NB4 (cell line): ENCODE measurements around the gene TMEM220.
"Not testable (repeated sequence)": the region's sequence is repeated elsewhere in the genome, so short reads cannot be mapped to it uniquely, and the experiment has no call there.

ENCODE experiments used
- DNase-seq: peaks from one replicate; pipeline ENCODE4 v3.0.0; 2010; ENCODE audit warnings: low read depth
- H3K4me3 ChIP-seq: one replicate; pipeline ENCODE4 v1.5.1; 2011; ENCODE audit warnings: mild to moderate bottlenecking, low read depth, low read length, moderate library complexity
- MYC ChIP-seq: IDR thresholded peaks from 2 replicates; pipeline ENCODE4 v1.6.1; 2011; ENCODE audit warnings: low read depth, low read length
- POLR2A ChIP-seq: IDR thresholded peaks from 2 replicates; pipeline ENCODE4 v1.6.1; 2011; ENCODE audit warnings: mild to moderate bottlenecking; ENCODE audit not compliant: insufficient read length; ENCODE audit errors: extremely low read depth
- TF ChIP-seq, protein P1 (sequence below): IDR thresholded peaks from 2 replicates; pipeline ENCODE4 v1.6.1; 2011; ENCODE audit warnings: low read depth, low read length
- TF ChIP-seq, protein P2 (sequence below): IDR thresholded peaks from one replicate; pipeline ENCODE4 v1.5.1; 2012; ENCODE audit warnings: low read depth, low read length

Gene TMEM220

DNA sequence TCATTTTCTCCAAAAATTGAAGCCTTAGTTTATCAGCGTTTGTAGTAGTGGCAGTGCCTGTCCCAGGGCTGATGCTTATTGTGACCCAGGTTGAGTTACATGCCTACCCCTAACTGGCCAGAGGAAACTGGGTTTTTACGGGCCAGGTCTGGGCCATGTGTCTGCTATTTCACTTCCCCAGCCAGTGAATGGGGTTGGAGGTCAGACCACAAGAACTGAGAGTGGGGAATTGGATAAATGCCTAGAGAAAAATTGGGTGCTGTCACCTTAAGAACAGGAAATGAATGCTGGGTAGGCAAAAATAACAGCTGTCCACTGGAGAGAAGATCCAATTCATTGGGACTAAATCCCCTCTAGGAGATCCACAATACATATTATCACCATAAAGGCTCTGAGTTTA lies 27.2 kb downstream of the TMEM220 start:
- TF ChIP-seq, protein P1, sequence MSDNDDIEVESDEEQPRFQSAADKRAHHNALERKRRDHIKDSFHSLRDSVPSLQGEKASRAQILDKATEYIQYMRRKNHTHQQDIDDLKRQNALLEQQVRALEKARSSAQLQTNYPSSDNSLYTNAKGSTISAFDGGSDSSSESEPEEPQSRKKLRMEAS = no peak
- TF ChIP-seq MYC (no peak), POLR2A (no peak)
- TF ChIP-seq, protein P2, sequence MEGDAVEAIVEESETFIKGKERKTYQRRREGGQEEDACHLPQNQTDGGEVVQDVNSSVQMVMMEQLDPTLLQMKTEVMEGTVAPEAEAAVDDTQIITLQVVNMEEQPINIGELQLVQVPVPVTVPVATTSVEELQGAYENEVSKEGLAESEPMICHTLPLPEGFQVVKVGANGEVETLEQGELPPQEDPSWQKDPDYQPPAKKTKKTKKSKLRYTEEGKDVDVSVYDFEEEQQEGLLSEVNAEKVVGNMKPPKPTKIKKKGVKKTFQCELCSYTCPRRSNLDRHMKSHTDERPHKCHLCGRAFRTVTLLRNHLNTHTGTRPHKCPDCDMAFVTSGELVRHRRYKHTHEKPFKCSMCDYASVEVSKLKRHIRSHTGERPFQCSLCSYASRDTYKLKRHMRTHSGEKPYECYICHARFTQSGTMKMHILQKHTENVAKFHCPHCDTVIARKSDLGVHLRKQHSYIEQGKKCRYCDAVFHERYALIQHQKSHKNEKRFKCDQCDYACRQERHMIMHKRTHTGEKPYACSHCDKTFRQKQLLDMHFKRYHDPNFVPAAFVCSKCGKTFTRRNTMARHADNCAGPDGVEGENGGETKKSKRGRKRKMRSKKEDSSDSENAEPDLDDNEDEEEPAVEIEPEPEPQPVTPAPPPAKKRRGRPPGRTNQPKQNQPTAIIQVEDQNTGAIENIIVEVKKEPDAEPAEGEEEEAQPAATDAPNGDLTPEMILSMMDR = no peak
- peak; percentile 68 for DNase-seq
- no peak overlapping the region for H3K4me3 ChIP-seq

DNA sequence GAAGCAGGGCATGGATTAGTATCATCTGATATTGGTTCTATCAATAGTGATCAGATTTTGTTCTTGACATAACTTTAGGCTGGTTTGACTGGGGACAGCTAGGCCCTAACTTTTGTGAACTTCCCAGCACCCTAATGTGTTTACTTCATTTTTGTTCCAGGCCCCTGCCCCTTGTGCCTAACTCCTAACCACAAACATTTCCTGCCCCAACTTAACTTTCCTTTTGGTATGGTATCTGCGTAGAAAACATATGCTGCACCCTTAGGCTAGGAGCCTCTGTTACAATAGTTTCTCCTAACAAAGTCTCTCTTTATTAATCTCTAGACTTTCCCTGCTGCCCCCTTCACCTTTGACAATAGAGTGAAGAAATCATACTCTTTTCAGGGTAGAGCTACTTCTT lies 30.0 kb downstream of the TMEM220 start:
- peak; percentile 69 for DNase-seq
- TF ChIP-seq, protein P2 = no peak
- TF ChIP-seq, protein P1 = no peak
- TF ChIP-seq MYC (no peak), POLR2A (no peak)
- H3K4me3 ChIP-seq = peak overlapping the region; percentile 22

DNA sequence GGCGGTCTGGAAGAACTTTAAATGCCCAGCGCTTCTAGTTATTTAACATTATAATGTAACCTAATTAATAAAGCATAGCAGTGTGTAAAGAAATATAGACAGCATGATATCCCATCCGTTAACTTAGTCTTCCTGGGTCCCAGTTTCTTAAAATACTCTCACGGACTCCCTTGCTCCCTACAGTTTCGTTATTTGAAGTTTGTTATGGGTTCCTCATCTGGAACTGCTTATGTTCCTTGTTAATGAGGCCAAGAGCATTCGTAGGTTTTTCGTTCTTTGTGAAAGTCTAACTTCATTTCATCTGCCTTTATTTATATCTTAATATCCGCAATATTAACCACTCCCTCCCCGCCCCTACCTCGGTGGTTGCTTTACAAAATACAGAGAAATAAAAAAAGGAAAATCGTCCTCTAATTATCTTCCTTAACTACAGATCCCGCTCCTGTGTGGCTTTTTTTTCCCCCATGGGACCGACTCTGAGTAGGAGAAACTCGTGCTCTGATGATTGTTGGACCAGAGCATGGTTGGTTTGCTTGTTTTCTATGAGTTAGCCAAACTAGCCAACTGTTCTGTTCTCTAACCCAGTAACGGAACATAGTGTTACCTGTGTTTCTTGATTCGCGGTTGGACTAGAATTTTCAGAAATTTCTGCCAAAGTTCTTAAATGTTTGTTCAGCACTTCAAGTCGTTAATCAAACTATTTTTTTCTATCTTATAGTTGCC lies 31.6 kb downstream of the TMEM220 start:
- peak overlapping the region; percentile 97 for H3K4me3 ChIP-seq
- TF ChIP-seq, protein P1 = no peak; the same call in 1 of the 2 replicates
- TF ChIP-seq POLR2A = no peak
- TF ChIP-seq MYC = no peak
- TF ChIP-seq, protein P2 = no peak
- peak; percentile 70 for DNase-seq

DNA sequence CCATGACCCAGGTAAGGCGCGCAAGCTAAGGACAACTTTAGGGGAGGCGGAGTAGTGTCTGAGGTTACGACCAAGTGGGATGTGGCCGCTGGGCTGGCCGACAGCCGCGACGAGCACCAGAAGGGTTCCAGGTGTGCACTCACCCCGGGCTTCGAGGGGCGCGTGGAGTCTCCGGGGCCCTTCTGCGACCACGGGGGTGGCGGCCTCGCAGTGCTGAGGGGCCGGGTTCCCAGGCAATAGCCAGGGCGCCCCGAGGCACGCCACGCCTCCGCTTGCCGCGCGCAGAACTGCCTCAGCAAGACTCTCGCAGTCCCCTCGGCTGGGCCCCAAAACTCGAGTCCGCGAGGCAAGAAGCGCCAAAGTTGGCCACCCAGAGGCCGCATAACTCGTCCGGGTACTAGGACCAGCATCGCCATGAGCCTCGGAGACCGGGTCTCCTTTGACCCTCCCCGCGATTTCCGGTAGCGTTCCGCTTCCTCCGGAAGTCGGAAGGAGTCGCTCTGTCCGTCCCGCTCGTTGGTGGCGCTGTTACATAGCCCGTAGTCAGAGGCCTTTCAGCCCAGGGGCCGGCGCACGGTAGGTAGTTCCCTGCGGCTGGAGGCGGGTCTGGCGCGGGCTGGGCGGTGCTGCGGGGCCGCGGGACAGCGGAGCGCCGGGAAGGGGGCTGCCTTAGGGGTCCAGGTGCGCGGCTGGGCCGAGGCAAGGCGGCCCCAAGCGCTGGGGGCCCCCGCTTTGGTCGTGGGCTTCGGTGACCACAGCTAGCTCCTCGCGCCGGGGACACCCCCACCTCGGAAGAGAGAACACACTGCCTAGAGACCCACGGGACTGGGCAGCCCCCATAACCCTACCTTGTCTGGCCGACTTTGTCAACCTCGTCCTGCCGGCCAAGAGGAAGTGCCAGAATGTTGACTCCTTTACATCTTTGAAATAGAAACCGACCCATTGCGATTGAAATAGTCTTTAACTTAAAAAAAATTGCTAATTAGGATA lies 32.4 kb downstream of the TMEM220 start, which contains the start of the genes ADPRM and SCO1:
Gene ADPRM (plus strand): TSS at position 503 of the 990 bp plus-strand sequence. CDS start 7,333 bp downstream, outside the sequence.
Gene SCO1 (minus strand): TSS at position 442 of the 990 bp plus-strand sequence. CDS start 26 bp downstream, at position 416.
- TF ChIP-seq MYC (peak; percentile 88), POLR2A (peak; percentile 87)
- TF ChIP-seq, protein P2 = no peak
- TF ChIP-seq, protein P1 = 0 out of 2 replicates have a peak, but pooled peaks have one; percentile 52
- DNase-seq = peak; percentile 98
- H3K4me3 ChIP-seq = peak within 1 kb of the TSS; percentile 97

DNA sequence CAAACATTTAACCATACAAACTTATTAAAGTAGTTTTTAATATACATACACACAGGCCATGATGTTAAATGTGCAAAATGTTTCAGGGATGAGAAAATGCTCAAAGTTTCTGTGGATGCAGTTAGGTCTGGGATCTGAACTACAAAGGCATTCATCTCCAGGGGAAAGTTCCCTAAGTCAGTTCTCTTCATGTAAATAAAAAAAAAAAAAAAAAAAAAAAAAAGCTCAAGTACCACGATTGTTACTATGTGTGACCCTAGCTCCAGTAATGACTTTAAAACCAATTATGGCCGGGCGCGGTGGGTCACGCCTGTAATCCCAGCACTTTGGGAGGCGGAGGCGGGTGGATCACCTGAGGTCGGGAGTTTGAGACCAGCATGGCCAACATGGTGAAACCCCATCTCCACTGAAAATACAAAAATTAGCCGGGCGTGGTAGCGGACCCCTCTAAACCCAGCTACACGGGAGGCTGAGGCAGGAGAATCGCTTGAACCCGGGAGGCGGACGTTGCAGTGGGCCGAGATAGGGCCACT lies 33.9 kb downstream of the TMEM220 start:
- not testable (repeated sequence) for DNase-seq
- peak overlapping the region; percentile 97 for H3K4me3 ChIP-seq

DNA sequence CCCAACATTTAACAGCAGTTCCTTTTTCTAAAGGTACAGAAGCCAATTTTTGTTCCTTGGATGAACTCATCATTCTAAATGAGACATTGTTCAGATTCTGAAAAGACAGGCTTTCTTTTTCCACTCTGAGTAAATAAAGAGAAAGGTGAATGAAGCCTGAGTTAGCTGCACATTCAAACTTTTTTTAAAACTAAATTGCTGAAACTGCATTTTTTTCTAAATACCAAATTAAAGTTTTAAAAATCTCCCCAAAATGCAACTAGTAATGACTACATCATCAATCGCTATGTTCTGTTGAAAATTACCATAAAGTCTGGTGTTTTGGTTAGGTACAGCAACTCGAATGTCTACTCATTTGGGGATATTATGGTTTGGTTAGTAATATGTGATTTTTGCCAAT lies 42.3 kb downstream of the TMEM220 start:
- TF ChIP-seq, protein P2 = no peak
- TF ChIP-seq, protein P1 = no peak
- no peak for TF ChIP-seq POLR2A
- TF ChIP-seq MYC = no peak
- no peak for DNase-seq
- no peak overlapping the region for H3K4me3 ChIP-seq
